K562 (cell line): ENCODE measurements around the gene PRDM1. TPM values are rescaled to one million over a fixed set of nuclear protein-coding genes. Genes with fewer than 3 reads are reported as not detected.
A peak's percentile ranks its signal among the peaks of the same experiment; 100 is the strongest.

Experiments
- ATAC-seq: fragments of 200-7000 bp; cut with Tn5 transposase; 3 replicates; pipeline ENCODE4 v1.9.1; 2020; ENCODE audit warnings: moderate library complexity
- BruUV-seq: library from RNA; stranded (reverse); fragments of 400-500 nt; replicated peaks from 2 replicates; lab custom pipeline; 2021; lab: Mats Ljungman, UMichigan
- CTCF ChIA-PET: fragments of 300-600 bp; formaldehyde crosslinking; extraction: SDS; loops from one replicate; lab custom pipeline; 2021; ENCODE audit warnings: low intra/inter-chr PET ratio; lab: Yijun Ruan, JAX
- POLR2A ChIA-PET: fragments of 300-600, 350-650 bp; sonication (Branson Sonifier 250); formaldehyde crosslinking; extraction: SDS; loops from one replicate; lab custom pipeline; 2021; ENCODE audit warnings: antibody characterized with exemption, inconsistent platforms; lab: Yijun Ruan, JAX
- DNase-seq, 4 experiments: peaks; one replicate each; pipeline versions ENCODE4 v3.0.0 to v3.0.0-alpha.2; 2011 to 2018; ENCODE audit warnings: low spot score in 3 of 4, mixed read lengths in 3 of 4; ENCODE audit errors: extremely low read depth in 1 of 4
- FAIRE-seq: peaks from 2 replicates; lab custom pipeline; 2011; peaks lifted over from hg19 to GRCh38; lab: Jason Lieb, UNC
- H2AFZ ChIP-seq: 2 replicates; pipeline ENCODE4 v1.6.0; 2011; ENCODE audit warnings: low read depth, low read length, control low read depth, inconsistent platforms
- H3K27ac ChIP-seq: fragments of 200-600 bp; 3 replicates; pipeline ENCODE4 v1.8.0; 2011; ENCODE audit warnings: low read depth, mild to moderate bottlenecking, control low read depth, inconsistent platforms, low read length, moderate library complexity, mixed read lengths; ENCODE audit errors: extremely low read depth
- H3K27me3 ChIP-seq, 2 experiments: fragments of 300-600 bp in 1 of 2; 2 replicates in 1 of 2; 3 replicates in 1 of 2; pipeline versions ENCODE4 v1.6.0 to v1.8.0; 2011; ENCODE audit warnings: inconsistent platforms in 2 of 2, low read length in 2 of 2, mild to moderate bottlenecking in 1 of 2, mixed read lengths in 1 of 2, moderate library complexity in 1 of 2; ENCODE audit not compliant: control insufficient read depth in 2 of 2, insufficient read depth in 2 of 2
- H3K36me3 ChIP-seq: fragments of 300-600 bp; 3 replicates; pipeline ENCODE4 v1.8.0; 2011; ENCODE audit warnings: mild to moderate bottlenecking, low read length, inconsistent platforms; ENCODE audit not compliant: control insufficient read depth, insufficient read depth
- H3K4me1 ChIP-seq, 2 experiments: fragments of 200-600 bp in 1 of 2; replicated peaks in 1 of 2; 2 replicates in 1 of 2; 3 replicates in 1 of 2; pipeline versions ENCODE4 v1.5.1 to v1.8.0; 2011; ENCODE audit warnings: inconsistent platforms in 2 of 2, low read length in 2 of 2, mild to moderate bottlenecking in 1 of 2, mixed read lengths in 1 of 2, moderate library complexity in 1 of 2; ENCODE audit not compliant: control insufficient read depth in 2 of 2, insufficient read depth in 2 of 2
- H3K4me2 ChIP-seq: 2 replicates; pipeline ENCODE4 v1.6.1; 2011; ENCODE audit warnings: low read length, control low read depth, inconsistent platforms, mixed read lengths; ENCODE audit not compliant: insufficient read depth
- H3K4me3 ChIP-seq: fragments of 200-600 bp; sonication (generic), shearing (Covaris generic); 2 replicates; pipeline ENCODE4 v1.5.1; 2016; ENCODE audit warnings: control low read depth, inconsistent platforms
- H3K79me2 ChIP-seq: fragments of 200-600 bp; 3 replicates; pipeline ENCODE4 v1.8.0; 2011; ENCODE audit warnings: low read length, inconsistent platforms; ENCODE audit not compliant: control insufficient read depth, insufficient read depth
- H3K9ac ChIP-seq, 2 experiments: 2 replicates each; pipeline versions ENCODE4 v1.6.0 to v1.6.1; 2011; ENCODE audit warnings: low read depth in 2 of 2, low read length in 2 of 2, control low read depth in 1 of 2, inconsistent platforms in 1 of 2, mild to moderate bottlenecking in 1 of 2, mixed read lengths in 1 of 2; ENCODE audit not compliant: insufficient read depth in 1 of 2
- H3K9me1 ChIP-seq: one replicate; pipeline ENCODE4 v1.6.0; 2011; ENCODE audit warnings: inconsistent platforms, mild to moderate bottlenecking, low read length, moderate library complexity; ENCODE audit not compliant: control insufficient read depth, insufficient read depth
- H3K9me3 ChIP-seq: replicated peaks from 2 replicates; pipeline ENCODE4 v1.5.1; 2011; ENCODE audit warnings: low read depth, low read length, inconsistent platforms; ENCODE audit not compliant: control insufficient read depth, insufficient read depth
- H4K20me1 ChIP-seq: replicated peaks from 2 replicates; pipeline ENCODE4 v1.6.1; 2011; ENCODE audit warnings: low read length, inconsistent platforms, mixed read lengths; ENCODE audit not compliant: control insufficient read depth, insufficient read depth
- ETV6 ChIP-seq, 3 experiments: fragments of 150-350 bp in 1 of 3; sonication (generic) in 1 of 3; formaldehyde crosslinking in 1 of 3; IDR thresholded peaks; 2 replicates each; pipeline versions ENCODE4 v1.6.1 to v1.8.0; 2014 to 2022; ENCODE audit warnings: borderline replicate concordance in 2 of 3, low read depth in 2 of 3, antibody characterized with exemption in 1 of 3, low read length in 1 of 3, mild to moderate bottlenecking in 1 of 3, missing genetic modification reagents in 1 of 3
- KLF10 ChIP-seq: fragments of 250-450 bp; sonication (Bioruptor Pico); IDR thresholded peaks from 2 replicates; pipeline ENCODE4 v1.6.1; 2021; ENCODE audit warnings: matching md5 sums
- ZNF124 ChIP-seq: sonication (generic); formaldehyde crosslinking; IDR thresholded peaks from 2 replicates; pipeline ENCODE4 v1.8.1; 2022; ENCODE audit warnings: missing genetic modification reagents
- ZNF586 ChIP-seq: fragments of 450-650 bp; formaldehyde crosslinking; conservative IDR thresholded peaks from 2 replicates; pipeline ENCODE4 v1.4.0; 2020; ENCODE audit warnings: mild to moderate bottlenecking, moderate library complexity
- WGBS: fragments of 100-300 bp; shearing (Covaris generic); methylation state at CpG from one replicate; pipeline ENCODE4 v1.1.6; 2016; ENCODE audit warnings: low coverage, mixed read lengths; ENCODE audit not compliant: insufficient coverage; ENCODE audit errors: missing lambda C conversion rate; 5-methylcytosine and 5-hydroxymethylcytosine counted together
- in situ Hi-C: fragments of 300-500 bp; cut with MboI; formaldehyde crosslinking; loops from 4 replicates; pipeline ENCODE4 v1.15.0; 2018; ENCODE audit warnings: inconsistent platforms, mixed read lengths
- intact Hi-C: fragments of 100-400 bp; cut with micrococcal nuclease; formaldehyde crosslinking; loops from 2 replicates; pipeline ENCODE4 v1.14.2; 2022
- polyA plus RNA-seq, 8 experiments: library from polyadenylated mRNA; depleted of rRNA in 4 of 8; stranded (reverse) in 5 of 8; unstranded in 3 of 8; fragments of >200 nt; fragmentation: Nextera tagmentation in 2 of 8; fragmentation: Illumina TruSeq in 1 of 8; extraction: Ambion mirVana in 2 of 8; extraction: Trizol in 1 of 8; gene quantifications; 2 replicates each; pipeline versions ENCODE4 v1.2.1 to v1.2.3, GENCODE V29; 2011 to 2014; ENCODE audit warnings: inconsistent platforms in 1 of 8, missing spikeins in 1 of 8
- total RNA-seq, 7 experiments: library from RNA; depleted of rRNA in 6 of 7; stranded (reverse); fragments of >200 nt in 6 of 7; fragmentation: Illumina TruSeq in 2 of 7; extraction: Trizol in 2 of 7; gene quantifications; 2 replicates each; pipeline versions ENCODE4 v1.2.1 to v1.2.3, GENCODE V29; 2011 to 2021; ENCODE audit warnings: low replicate concordance in 1 of 7
- TF ChIP-seq, protein P1 (sequence below): sonication (generic); formaldehyde crosslinking; IDR thresholded peaks from 2 replicates; pipeline ENCODE4 v1.8.0; 2022; ENCODE audit warnings: missing genetic modification reagents, mild to moderate bottlenecking, borderline replicate concordance

PRDM1 gene
- total and polyA plus RNA-seq, 9 of the 15 experiments (the other 6 are each of a cell fraction or from before 2014, with no cell fraction given), result 0.09 to 0.89 (median 0.27) TPM

DNA sequence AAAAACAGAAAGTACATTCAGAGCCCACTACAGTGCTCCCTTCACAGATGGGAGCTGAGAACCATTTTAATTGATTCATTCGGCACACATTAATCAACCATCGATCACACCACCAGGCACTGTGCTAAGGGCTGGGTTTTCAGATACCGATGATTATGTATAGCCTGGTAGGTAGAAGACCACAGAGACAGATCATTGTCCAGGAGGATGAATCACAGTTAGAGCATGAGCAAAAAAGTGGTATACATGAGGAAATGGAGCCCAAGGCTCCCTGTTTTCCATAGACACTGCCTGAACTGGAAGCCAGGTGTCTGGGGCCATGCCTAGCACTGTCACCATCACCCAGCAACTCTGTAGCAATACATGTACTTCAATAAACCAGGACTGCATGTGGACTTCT lies 9.0 kb upstream of the PRDM1 start:
- H3K27me3 ChIP-seq, result no peaks in the 10 kb centered on the region
- BruUV-seq, result no TSS peak
- ChIA-PET POLR2A (no interaction called here), CTCF (no interaction called here)
- intact Hi-C loops (no loop called here), in situ Hi-C loops (no loop called here)
- H3K9me3 ChIP-seq, result no peaks in the 10 kb centered on the region
- H3K9ac ChIP-seq, result no peak overlapping the region
- H3K27ac ChIP-seq, result no peak overlapping the region
- DNase-seq (no peak), ATAC-seq (peak; percentile 50; the same call in 2 of the 3 replicates), FAIRE-seq (no peak)
- H3K4me2 ChIP-seq, result no peak overlapping the region
- peaks cover 0 to 14% of the 10 kb centered on the region in 2 experiments; a peak in 3 of 5 replicates for H3K4me1 ChIP-seq
- TF ChIP-seq ZNF586 (CRISPR knock-in tag), result no peak
- no peak for TF ChIP-seq ZNF124 (CRISPR knock-in tag)
- TF ChIP-seq KLF10 (CRISPR knock-in tag), result no peak
- TF ChIP-seq, protein P1, sequence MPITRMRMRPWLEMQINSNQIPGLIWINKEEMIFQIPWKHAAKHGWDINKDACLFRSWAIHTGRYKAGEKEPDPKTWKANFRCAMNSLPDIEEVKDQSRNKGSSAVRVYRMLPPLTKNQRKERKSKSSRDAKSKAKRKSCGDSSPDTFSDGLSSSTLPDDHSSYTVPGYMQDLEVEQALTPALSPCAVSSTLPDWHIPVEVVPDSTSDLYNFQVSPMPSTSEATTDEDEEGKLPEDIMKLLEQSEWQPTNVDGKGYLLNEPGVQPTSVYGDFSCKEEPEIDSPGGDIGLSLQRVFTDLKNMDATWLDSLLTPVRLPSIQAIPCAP, result no peak
- no peak for TF ChIP-seq ETV6 (IDR thresholded peaks at IDR 0.05; ENCODE audit: borderline replicate concordance in 1 of 2, low read depth in 2 of 2, low read length in 1 of 2)
- no peak for TF ChIP-seq ETV6 (CRISPR knock-in tag; IDR thresholded peaks at IDR 0.05; ENCODE audit: borderline replicate concordance)
- H3K9me1 ChIP-seq, result no peaks in the 10 kb centered on the region
- WGBS, result 35% methylated on average over 3 of the region's 3 CpGs
- peak overlapping the region; percentile 33; the same call in 1 of the 2 replicates for H2AFZ ChIP-seq
- no peak overlapping the region for H3K4me3 ChIP-seq
- no peaks in the 10 kb centered on the region for H3K79me2 ChIP-seq
- H4K20me1 ChIP-seq, result no peaks in the 10 kb centered on the region
- H3K36me3 ChIP-seq, result no peaks in the 10 kb centered on the region
